Upper lobe of left lung (tissue), 4 donors: ENCODE results near the gene METTL14.

Source experiments
- CTCF ChIP-seq, 6 experiments: fragments of 450-650 bp in 4 of 6; fragments of 200-600 bp in 2 of 6; sonication (generic) in 2 of 6; IDR thresholded peaks; one replicate each; pipeline ENCODE4 v1.5.1; 2016 to 2019; ENCODE audit warnings: antibody characterized with exemption in 6 of 6
- POLR2A ChIP-seq, 4 donors: fragments of 450-650 bp; IDR thresholded peaks; one replicate each; pipeline ENCODE4 v1.5.1; 2016 to 2017; ENCODE audit warnings: antibody characterized with exemption in 4 of 4, mild to moderate bottlenecking in 2 of 4
- POLR2AphosphoS5 ChIP-seq, 2 donors: sonication (generic); formaldehyde crosslinking; IDR thresholded peaks; one replicate each; pipeline ENCODE4 v1.5.1; 2017; ENCODE audit warnings: antibody characterized with exemption in 2 of 2

- TF ChIP-seq CTCF (IDR thresholded peaks at IDR 0.05), result no peak
- TF ChIP-seq POLR2A (IDR thresholded peaks at IDR 0.05), result no peak
- TF ChIP-seq POLR2AphosphoS5 (IDR thresholded peaks at IDR 0.05), result no peak
Measured at GRCh38 chr4:118762730-118763477, 77.7 kb downstream of the METTL14 start.
